Lower lobe of right lung (tissue), 2 donors: ENCODE data around the gene CTBP1. TPM values are rescaled to one million over a fixed set of nuclear protein-coding genes. Genes with fewer than 3 reads are reported as not detected.

ENCODE experiments used
- ATAC-seq, 2 donors: fragments of 200-7000 bp; cut with Tn5 transposase; one replicate each; pipeline ENCODE4 v1.9.1; 2020 to 2022; ENCODE audit warnings: mild to moderate bottlenecking in 2 of 2, moderate library complexity in 2 of 2
- DNase-seq: peaks from one replicate; pipeline ENCODE4 v3.0.0-alpha.2; 2020
- H3K27ac ChIP-seq: fragments of 200-600 bp; one replicate; pipeline ENCODE4 v1.8.0; 2022
- H3K27me3 ChIP-seq: fragments of 200-600 bp; one replicate; pipeline ENCODE4 v1.8.0; 2022; ENCODE audit warnings: low read depth
- H3K36me3 ChIP-seq: fragments of 200-600 bp; one replicate; pipeline ENCODE4 v1.8.0; 2022; ENCODE audit warnings: mild to moderate bottlenecking
- H3K4me1 ChIP-seq: fragments of 200-600 bp; one replicate; pipeline ENCODE4 v1.8.0; 2022
- H3K4me3 ChIP-seq: fragments of 200-600 bp; one replicate; pipeline ENCODE4 v1.8.0; 2022; ENCODE audit warnings: mild to moderate bottlenecking
- H3K9me3 ChIP-seq: fragments of 200-600 bp; one replicate; pipeline ENCODE4 v1.8.0; 2022
- intact Hi-C: fragments of 100-400 bp; cut with DNase I; formaldehyde crosslinking; loops from one replicate; pipeline ENCODE4 v1.11.0; 2022
- total RNA-seq: library from RNA; stranded (reverse); fragmentation: NEBNext Ultra II Directional; extraction: Animal tissue kit (Norgen Biotek cat#: 25700); gene quantifications from one replicate; pipeline ENCODE4 v1.2.1, GENCODE V29; 2021
- TF ChIP-seq, protein P1 (sequence below): fragments of 200-600 bp; IDR thresholded peaks from one replicate; pipeline ENCODE4 v1.8.0; 2022; ENCODE audit warnings: antibody characterized with exemption, mild to moderate bottlenecking
- donor health status: DM: no; HTN: yes; CAD: no; lungs with severe emphysema.

Gene CTBP1
- total RNA-seq, 1 donor from 2014 or later = 165 TPM

- TF ChIP-seq, protein P1, sequence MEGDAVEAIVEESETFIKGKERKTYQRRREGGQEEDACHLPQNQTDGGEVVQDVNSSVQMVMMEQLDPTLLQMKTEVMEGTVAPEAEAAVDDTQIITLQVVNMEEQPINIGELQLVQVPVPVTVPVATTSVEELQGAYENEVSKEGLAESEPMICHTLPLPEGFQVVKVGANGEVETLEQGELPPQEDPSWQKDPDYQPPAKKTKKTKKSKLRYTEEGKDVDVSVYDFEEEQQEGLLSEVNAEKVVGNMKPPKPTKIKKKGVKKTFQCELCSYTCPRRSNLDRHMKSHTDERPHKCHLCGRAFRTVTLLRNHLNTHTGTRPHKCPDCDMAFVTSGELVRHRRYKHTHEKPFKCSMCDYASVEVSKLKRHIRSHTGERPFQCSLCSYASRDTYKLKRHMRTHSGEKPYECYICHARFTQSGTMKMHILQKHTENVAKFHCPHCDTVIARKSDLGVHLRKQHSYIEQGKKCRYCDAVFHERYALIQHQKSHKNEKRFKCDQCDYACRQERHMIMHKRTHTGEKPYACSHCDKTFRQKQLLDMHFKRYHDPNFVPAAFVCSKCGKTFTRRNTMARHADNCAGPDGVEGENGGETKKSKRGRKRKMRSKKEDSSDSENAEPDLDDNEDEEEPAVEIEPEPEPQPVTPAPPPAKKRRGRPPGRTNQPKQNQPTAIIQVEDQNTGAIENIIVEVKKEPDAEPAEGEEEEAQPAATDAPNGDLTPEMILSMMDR = no peak
- DNase-seq (no peak), ATAC-seq (no peak)
- Histone ChIP-seq H3K9me3 (peaks cover 9% of the 10 kb centered on the region), H3K4me1 (no peaks in the 10 kb centered on the region), H3K36me3 (no peaks in the 10 kb centered on the region), H3K4me3 (no peak overlapping the region), H3K27me3 (no peaks in the 10 kb centered on the region), H3K27ac (no peak overlapping the region)
- intact Hi-C loops = no loop called here
Measured at GRCh38 chr4:1265351-1265750, 16.4 kb upstream of the CTBP1 start.

- Histone ChIP-seq H3K27me3 (no peaks in the 10 kb centered on the region), H3K36me3 (no peaks in the 10 kb centered on the region), H3K27ac (no peak overlapping the region), H3K4me3 (no peak overlapping the region), H3K9me3 (peaks cover 9% of the 10 kb centered on the region), H3K4me1 (no peaks in the 10 kb centered on the region)
- DNase-seq (no peak), ATAC-seq (no peak)
- TF ChIP-seq, protein P1 = no peak
- intact Hi-C loops = no loop called here
Measured at GRCh38 chr4:1264942-1265341, 16.0 kb upstream of the CTBP1 start.

DNA sequence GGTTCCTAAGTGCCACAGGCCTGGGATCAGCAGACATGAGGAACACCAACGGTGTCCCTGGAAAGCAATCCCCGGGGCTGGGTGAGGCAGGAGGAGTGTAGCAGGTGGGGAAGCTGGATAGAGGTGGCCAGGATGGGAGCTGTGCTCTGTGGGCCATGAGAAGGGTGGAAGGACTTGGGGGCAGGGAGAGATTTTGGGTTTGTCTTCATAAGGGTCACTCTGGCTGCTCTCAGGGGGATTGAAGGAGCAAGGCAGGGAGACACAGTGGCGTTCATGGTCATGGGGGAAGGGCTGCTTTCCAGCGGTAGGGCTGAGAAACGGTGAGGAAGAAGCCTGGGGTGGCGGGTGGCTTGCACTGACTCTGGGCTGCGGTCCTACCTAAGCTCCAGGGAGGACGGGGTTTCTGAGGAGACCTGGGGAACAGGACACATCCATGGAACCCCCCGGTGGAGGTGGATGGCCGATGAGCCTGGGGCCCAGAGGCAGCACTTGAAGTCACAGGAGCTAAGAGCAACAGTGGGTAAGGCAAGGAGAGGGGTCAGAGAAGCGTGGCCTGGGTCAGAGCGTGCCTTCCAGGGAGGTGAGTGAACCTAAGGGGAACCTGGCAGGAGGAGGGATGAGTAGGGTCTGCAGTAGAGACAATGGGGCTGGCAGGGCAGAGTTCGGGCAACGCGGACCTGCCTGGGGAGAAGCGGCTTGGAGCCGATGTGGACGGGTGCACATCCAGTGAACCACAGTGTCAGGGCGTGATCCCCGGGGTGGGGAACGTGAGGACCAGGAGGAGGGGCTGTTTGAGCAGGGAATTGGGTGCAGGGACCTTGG lies 12.4 kb upstream of the CTBP1 start:
- H3K36me3 ChIP-seq = no peaks in the 10 kb centered on the region
- DNase-seq (no peak), ATAC-seq (no peak)
- H3K27me3 ChIP-seq = no peaks in the 10 kb centered on the region
- intact Hi-C loops = no loop called here
- H3K9me3 ChIP-seq = no peaks in the 10 kb centered on the region
- no peaks in the 10 kb centered on the region for H3K4me1 ChIP-seq
- no peak overlapping the region for H3K4me3 ChIP-seq
- no peak overlapping the region for H3K27ac ChIP-seq
- TF ChIP-seq, protein P1 = no peak

DNA sequence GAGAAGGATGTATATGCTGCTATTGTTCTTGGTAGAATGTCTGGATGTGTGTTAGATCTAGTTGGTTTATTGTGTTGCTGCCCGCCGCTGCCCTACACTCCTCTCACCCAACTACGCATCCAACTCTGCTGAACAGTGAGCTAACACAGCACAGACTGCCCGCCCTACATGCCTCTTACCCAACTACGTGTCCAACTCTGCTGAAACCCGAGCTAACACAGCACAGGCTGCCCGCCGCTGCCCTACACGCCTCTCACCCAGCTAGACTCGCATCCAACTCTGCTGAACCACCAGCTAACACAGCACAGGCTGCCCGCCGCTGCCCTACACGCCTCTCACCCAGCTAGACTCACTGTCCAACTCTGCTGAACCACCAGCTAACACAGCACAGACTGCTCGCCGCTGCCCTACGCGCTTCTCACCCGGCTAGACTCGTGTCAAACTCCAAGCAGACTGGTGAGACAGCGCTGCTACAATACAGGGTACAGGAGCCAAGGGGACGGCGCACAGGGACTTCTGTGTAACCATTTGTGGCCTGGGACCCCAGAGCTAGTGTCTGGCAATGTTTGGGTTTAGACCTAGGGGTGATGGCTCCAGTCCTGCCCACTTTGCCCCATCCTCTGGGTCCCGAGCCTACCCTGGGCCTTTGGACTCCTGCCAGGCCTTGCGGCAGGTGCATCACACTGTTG lies 11.6 kb upstream of the CTBP1 start:
- no peak overlapping the region for H3K27ac ChIP-seq
- no peaks in the 10 kb centered on the region for H3K4me1 ChIP-seq
- DNase-seq (no peak), ATAC-seq (no peak)
- TF ChIP-seq, protein P1 = no peak
- no peak overlapping the region for H3K4me3 ChIP-seq
- no peaks in the 10 kb centered on the region for H3K27me3 ChIP-seq
- intact Hi-C loops = no loop called here
- H3K9me3 ChIP-seq = no peaks in the 10 kb centered on the region
- no peaks in the 10 kb centered on the region for H3K36me3 ChIP-seq

GRCh38 chr4:1259966-1260365 lies 11.0 kb upstream of the CTBP1 start:
- DNase-seq = no peak
- no peaks in the 10 kb centered on the region for H3K27me3 ChIP-seq
- H3K4me3 ChIP-seq = no peak overlapping the region
- TF ChIP-seq, protein P1 = no peak
- intact Hi-C loops = no loop called here
- no peaks in the 10 kb centered on the region for H3K36me3 ChIP-seq
- H3K27ac ChIP-seq = no peak overlapping the region
- H3K9me3 ChIP-seq = no peaks in the 10 kb centered on the region
- no peak for ATAC-seq
- no peaks in the 10 kb centered on the region for H3K4me1 ChIP-seq
